Left colon (tissue), 2 donors: ENCODE results near the gene PADI1. TPM values are rescaled to one million over a fixed set of nuclear protein-coding genes. Genes with fewer than 3 reads are reported as not detected.

Experiments used
- ATAC-seq: fragments of 200-7000 bp; cut with Tn5 transposase; one replicate; pipeline ENCODE4 v1.9.1; 2020; ENCODE audit warnings: mild to moderate bottlenecking, moderate library complexity
- DNase-seq, 2 donors: peaks; one replicate each; pipeline ENCODE4 v3.0.0-alpha.2; 2020
- intact Hi-C, 2 donors: fragments of 100-400 bp; cut with DNase I in 1 of 2; cut with micrococcal nuclease in 1 of 2; formaldehyde crosslinking; loops; one replicate each; pipeline versions ENCODE4 v1.11.2 to v1.14.0; 2022; cut with DNase I, micrococcal nuclease
- total RNA-seq, 2 donors: library from RNA; stranded (reverse); fragmentation: NEBNext Ultra II Directional; extraction: Animal tissue kit (Norgen Biotek cat#: 25700); gene quantifications; one replicate each; pipeline ENCODE4 v1.2.1, GENCODE V29; 2021
- donor health status: DM: no; HTN: no; CAD: no.
- donor health status: DM: yes; HTN: yes; CAD: no.

PADI1 gene
- total RNA-seq, 2 donors from 2014 or later, result 0.27 to 0.47 TPM

DNA sequence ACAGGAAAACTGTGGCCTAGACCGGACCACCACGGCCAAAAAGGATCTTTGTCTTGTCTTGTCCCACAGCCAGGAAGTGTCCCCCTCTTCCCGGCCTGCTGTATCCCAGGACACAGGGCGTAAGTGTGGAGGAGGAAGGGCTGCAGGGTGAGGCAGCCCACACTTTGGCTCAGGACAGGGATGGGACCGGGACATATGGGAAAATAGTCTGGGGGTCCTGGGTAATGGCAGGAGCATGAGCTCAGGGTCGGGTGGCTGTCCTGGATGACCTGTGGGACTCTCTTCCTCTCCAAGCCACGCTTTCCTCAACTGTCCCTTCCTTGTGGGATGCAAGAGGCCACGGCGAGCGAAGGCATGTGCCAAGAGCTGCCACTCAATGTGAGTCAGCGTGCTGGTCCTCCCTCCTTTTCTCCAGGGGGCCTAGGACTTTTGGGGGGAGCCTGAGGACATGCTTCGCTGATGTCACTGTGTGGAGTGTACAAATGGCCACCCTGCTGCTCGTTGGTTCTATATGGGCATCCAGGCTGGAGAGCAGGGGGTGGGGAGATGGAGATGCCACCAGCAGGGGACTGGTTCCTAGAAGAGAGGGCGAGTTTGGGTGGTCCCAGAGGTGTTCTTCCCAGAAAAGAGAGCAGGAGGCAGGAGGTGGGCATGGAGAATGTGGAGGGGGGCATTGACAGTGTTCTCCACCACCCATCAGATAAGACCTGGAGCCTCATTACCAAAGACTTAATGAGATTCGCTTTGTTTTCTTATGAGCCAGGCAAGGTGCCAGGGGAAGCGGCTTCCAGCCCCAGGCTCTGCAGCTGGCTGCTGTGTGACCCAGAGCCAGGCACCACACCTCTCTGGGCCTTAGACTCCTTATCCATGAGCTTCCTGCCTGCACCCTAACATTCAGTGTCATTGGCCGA lies 11.5 kb upstream of the PADI1 start:
- intact Hi-C loops, result no loop called here
- DNase-seq (no peak), ATAC-seq (no peak)

DNA sequence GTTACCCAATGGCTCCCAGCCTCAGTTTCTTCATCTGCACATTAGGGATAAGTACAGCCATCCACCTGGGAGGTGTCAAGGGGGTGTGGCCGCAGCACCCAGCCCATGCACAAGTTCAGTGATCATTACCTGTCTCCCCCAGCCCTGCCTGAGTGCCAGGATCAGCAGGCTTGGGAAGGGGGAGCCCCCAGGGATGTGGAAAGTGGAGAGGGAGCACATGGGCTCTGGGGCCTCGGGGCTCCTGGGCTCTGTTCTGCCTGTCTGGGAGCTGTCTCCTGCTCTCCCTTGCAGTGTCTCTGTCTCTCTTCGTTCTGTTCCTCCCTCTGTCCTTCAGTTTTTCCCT lies 10.8 kb upstream of the PADI1 start:
- intact Hi-C loops, result no loop called here
- ATAC-seq (no peak), DNase-seq (no peak)

DNA sequence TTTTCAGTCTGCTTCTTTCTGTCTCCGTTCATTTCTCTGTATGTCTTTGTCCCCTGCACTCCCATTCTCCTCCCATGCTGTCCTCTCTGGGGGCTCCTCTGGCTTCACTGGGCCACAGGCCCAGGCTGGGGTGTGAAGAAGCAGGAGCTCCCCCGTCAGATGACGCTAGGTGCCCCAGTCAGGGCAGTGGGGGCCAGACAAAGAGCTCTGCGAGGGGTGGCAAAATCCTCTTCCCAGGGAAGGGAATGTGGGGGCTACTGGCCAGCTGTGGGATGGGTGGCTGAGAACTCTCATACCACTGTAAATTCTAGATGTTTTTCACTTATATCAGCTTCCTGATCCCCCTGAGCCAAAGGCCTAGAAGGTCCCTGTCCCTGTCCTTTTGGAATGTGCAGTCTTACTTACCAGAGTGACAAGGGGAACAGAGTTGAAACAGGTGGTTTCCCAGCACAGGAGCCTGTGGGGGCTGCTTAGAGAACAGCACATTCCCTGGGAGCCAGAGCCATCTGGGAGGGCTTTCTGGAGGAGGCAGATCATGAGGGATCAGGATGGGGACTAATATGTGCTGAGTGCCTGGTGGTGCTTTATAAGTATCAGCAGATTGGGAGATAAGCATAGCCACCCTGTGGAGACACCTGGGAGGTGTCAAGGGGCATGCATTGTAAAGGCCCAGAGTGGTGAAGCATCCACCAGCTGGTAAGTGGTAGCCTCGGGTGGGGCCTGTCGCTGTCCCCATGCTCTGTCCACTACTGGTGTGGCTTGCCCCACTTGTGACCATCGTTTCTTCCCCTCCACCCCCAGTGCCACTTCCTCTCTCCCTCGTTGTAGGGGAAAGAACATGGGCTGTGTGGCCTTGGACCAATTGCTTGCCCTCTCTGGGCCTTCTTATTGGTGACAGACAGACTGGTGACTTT lies 10.1 kb upstream of the PADI1 start:
- no peak for ATAC-seq
- intact Hi-C loops, result no loop called here
- no peak for DNase-seq

DNA sequence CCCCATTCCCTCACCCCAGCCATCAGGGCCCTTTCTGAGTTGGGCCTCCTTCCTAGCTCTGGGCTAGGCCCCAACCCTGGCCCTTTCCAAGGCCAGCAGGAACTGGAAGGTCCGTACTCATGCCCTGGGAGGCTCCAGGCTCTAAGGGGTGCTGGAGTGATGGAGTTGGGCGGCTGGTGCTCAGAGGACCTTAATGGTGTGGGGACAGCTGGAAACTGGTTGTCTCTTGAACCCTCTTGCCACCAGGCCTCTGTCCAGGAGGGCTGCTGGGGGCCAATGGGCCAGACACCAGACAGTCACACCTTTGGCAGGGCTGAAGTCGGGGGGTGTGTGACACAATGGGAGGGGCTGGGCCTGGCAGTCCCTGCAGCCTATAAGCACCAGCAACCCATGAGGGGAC lies 9.2 kb upstream of the PADI1 start:
- no peak for DNase-seq
- intact Hi-C loops, result no loop called here
- no peak for ATAC-seq

DNA sequence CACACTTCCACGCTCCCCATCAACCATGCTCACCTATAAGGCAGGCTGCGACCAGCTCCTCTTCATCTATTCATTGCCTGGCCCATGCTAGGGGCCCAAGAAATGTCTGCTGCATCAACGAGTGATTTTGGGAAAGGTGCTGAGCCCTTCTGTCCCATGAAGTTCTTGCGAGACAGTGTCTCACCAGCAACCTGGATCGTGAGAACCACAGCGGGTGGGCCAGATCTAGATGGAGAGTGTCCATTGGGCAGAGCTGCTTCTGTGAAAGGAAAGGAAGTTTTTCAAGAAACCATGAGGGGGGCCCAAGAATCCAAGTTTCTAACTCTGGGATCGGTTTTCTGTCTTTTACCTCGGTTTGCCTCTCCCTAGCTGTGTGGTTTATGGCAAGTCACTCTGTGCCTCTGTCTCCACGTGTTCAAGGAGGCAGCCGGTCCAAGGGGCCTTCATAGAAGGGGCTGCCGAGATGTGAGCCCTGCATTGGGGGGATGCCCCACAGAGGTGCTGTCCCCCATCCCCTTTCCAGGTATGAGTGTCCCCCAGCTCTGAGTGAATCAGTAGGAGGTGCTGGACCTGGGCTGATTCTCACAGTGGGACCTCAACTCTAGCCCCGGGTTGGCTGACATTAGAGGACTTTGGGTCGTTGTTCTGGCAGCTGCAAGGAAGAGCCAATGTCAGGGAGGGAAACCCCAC lies 8.3 kb upstream of the PADI1 start:
- ATAC-seq (no peak), DNase-seq (no peak)
- intact Hi-C loops, result no loop called here

DNA sequence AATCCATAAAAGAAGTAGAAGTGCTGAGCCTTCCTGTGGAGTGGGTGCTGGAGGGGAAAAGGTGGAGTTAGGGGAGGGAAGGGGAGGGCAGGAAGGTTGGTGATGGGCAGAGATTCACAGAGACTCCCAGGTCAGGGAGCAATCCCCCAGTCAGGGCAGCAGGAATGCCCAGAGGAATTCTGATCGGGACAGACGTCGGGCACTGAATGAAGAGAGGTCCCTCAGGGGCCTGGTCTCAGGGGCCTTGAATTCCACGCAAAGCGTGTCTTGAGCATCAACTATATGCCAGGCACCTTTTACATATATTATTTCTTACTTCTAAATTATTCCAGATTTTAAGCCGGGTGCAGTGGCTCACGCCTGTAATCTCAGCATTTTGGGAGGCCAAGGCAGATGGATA lies 7.2 kb upstream of the PADI1 start:
- intact Hi-C loops, result no loop called here
- ATAC-seq (no peak), DNase-seq (no peak)

DNA sequence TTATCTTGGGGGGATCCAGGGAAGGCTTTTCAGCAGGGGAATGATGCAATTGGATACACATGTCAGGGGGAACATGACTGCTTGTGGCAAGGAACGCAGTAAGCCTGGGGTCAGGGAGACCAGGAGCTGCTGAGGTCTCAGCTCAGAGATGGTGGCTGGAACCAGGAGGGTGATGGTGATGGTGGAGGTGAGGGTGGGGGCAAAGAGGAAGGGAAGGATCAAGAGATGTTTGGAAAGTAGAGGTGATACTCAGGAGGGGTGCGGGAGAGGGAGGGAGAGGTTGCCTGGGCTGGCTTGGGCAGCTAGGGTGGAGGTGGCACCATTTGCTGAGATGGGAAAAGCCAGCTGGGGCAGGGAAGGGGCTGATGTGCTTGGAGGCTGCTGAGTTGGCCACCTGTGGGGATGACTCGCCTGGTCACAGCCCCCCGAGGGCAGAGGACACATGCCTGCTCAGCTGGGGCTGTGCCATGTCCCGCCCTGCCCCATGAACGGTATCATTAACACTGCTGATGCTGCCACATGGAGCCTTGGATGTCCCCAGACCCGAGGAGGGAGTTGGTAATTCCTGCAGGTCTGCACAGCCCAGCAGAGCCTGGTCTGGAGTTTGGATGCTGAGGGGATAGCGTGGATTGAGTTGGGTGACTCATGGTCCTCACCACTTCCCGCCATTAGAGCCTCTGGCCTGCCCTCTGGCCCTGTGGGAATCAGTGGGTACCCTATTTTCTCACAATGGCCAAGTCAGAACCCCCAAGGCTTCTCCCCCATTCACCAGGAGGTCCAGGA lies 6.3 kb upstream of the PADI1 start:
- DNase-seq (no peak), ATAC-seq (no peak)
- intact Hi-C loops, result no loop called here

DNA sequence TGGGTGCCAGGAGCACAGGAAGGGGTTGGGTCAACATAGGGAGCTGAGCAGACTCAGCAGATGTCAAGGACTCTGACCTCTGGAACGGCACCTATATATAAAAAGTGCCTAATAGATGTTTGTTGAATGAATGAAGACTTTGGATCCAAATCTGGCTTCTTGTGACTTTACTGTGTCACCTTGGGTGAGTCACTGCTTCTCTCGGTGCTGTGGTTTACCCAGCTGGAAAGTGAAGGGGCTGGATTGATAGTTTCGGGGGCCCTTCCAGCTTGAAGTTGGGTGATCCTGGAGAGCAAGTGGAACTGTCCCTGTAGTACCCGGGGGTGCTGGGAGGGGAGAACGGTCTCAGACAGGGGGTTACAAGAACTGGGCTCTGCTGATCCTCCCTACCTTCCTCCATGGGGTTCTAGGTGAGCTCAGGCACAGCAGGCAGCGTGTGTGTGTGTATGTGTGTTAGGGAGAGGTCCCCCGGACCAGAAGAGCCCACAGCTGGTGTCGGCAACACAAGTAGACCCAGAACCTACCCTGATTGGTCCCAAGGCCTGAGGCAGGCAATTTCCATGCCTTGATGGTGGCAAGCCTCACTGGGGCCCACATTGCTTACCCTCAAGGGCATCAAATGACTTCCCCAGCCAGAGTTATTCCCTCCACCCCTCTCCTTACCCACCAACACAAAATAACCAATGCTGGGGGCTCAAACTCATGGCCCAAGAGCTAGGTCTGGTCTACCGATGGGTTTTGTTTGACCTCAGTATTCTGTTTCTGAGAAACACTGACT lies 5.5 kb upstream of the PADI1 start:
- ATAC-seq, result no peak
- intact Hi-C loops, result no loop called here
- no peak for DNase-seq

DNA sequence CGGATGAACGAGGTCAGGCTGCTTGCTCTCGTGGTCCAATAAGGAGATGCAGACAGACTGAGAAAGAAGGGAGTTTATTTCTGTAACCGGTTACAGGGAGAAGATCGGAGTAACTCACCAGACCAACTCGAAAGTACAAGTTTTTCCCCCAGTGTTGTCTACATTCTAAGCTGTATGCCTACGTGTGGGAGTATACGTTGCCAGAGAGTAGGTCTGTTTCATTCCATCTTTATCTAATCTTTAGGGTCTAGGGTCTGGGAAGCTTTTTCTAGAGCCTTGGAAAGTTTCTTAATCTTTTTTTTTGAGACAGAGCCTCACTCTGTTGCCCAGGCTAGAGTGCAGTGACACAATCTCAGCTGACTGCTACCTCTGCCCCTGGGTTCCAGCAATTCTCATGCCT lies 4.7 kb upstream of the PADI1 start:
- ATAC-seq (no peak), DNase-seq (no peak)
- intact Hi-C loops, result no loop called here

DNA sequence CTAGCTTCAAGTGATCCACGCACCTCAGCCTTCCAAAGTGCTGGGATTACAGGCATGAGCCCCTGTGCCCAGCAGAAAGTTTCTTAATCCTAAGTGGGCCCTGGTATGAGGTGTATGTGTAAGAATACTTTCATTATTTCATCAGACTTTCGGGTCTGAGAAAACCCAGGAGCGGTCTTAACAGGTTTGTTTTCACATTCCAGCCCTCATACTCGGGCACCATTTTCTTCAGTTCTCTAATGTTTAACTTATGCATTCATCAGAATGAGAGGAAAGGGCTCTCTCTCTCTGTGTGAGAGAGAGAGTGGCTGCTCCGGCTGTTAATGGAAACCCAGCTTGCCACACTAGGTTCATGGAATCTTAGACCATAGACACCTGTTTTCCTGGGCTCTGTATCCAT lies 4.2 kb upstream of the PADI1 start:
- DNase-seq (no peak), ATAC-seq (no peak)
- intact Hi-C loops, result no loop called here

DNA sequence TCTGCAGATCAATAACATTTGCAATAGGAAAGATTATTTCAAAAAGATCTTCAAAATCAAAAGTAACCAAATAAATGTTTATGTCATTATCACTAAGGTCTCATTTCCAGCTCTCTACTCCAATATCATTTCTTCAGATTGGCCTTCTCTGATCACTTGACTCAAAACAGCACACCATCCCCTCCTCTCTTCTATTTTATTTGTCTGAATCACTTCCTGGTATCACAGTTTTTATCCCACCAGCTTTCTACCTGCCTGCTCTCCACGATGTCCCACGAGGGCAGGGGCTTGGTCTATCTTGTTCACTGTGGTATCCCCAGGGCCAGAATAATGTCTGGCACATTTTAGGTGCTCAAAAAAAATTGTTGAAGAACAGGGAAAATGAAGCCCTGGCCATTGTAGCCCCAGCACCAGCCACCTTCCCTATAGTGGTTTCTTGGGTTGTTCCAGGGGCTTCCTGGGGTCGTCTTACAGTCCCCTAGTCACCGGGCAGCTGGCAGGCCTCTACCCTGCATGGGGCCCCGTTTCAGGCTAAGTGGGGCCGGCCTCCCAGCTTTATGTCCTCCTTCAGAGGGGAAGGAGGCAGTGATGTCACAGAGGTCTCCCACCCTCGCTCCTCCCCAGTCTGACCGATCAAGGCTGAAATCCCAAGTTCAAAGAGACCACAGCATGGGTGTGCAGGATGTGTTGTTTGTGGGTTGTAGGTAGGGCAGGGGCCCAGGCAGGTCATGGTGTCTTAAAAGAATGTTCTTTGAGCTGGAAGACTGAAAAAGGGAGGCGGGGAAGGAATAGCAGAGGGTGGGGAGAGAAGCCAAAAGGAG lies 3.5 kb upstream of the PADI1 start:
- ATAC-seq, result no peak
- DNase-seq, result no peak

DNA sequence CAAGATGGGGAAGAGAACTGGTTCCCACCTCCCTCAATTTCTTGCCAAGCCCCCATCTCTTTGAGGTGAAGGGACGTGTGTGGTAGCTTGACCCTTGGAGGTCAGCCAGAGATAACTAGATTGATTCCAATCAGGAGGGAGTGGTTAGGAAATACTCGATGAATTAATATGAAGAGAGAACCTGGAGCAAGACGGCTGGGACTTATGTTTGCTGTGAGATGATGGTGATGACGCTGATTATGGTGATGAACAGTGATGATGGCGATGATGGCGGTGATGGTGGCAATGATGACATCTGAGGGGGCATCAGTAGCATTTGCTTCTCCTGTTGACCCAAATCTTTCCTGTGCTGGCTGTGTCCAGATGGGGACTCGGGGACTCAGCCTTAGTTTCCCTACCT lies 724 bp downstream of the PADI1 start:
- intact Hi-C loops, result no loop called here
- ATAC-seq (no peak), DNase-seq (no peak)

More for the DNA sequence above, 3.5 kb upstream of the PADI1 start:
- intact Hi-C loops, result no loop called here

DNA sequence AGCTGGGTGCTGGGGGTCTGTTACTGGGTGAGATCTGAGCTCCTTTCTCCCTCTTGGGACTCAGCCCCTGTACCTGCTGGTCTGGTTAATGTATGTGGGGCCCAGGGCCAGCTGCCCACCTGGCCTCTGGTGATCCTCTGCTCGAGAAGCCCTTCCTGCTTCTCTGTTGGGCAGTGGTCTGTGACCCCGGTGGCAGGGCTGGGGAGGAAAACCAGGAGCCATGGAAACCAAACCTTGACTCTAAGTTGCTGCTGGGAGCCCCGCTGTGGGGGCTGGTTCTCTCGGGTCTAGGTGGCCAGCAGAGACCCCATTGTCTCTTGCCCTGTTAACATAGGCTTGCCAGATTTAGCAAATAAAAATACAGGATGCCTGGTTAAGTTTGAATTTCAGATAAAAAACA lies 1.3 kb downstream of the PADI1 start:
- intact Hi-C loops, result no loop called here
- ATAC-seq, result no peak
- DNase-seq, result no peak

DNA sequence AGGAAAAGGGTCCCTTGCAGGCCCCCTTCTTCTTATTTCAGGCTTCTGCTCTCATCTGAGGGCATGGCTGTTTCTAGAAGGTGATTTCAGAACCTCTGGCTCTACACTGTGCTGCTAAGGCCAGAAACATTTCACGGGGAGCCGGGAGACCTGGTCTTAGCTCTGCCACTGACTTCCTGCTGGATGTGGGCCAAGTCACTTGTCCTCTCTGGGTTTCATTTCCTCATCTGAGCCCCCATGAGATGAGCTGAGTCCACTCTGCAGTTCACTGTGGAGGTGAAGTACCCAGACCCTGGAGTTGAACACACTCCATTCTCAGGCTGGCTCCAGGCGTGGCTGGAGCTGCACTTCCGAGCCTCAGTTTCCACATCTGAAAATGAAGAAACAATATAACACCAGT lies 2.1 kb downstream of the PADI1 start:
- intact Hi-C loops, result no loop called here
- DNase-seq (peak; percentile 55 to 68), ATAC-seq (peak; percentile 60)

DNA sequence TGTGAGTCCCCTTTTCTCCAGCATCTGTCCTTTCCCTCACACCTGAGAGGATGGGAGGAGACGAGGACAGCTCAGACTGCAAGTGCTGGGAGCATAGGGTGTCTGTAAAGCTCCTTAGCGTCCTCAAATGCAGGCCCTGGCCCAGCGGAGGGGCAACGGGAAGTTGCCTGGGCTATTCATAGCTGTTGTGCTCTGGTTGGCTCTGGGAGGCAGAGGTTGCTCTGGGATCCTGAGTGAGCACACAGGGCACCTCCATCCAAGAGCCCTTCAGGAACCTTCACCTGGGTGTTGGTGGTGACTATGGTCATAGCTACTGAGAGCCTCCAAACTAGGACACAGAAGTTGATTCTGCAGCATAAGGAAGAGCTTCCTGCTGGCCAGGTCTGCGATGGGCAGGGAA lies 2.6 kb downstream of the PADI1 start:
- DNase-seq (no peak), ATAC-seq (no peak)
- intact Hi-C loops, result no loop called here

DNA sequence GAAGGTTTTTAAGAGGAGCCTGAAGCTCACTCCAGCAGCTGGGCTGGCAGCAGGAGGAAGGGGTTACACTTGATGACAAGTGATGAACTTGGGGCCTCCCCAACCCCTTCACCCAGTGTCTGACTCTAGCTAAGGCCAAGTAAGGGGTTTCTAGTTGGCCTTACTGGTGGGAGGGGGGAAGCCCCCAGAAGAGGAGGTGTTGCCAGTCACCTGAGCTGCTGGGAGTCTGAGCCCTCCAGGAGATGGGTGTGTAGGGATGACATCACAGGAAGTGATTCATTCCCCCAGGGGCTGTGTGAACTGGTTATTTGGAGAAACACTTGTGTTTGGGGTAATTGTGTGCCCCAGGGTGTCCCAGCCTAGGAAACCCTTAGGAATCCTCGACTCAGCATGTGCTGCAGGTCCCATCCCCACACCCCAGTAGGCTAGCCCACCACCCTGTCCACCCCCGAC lies 3.1 kb downstream of the PADI1 start:
- DNase-seq (no peak), ATAC-seq (no peak)
- intact Hi-C loops, result no loop called here

DNA sequence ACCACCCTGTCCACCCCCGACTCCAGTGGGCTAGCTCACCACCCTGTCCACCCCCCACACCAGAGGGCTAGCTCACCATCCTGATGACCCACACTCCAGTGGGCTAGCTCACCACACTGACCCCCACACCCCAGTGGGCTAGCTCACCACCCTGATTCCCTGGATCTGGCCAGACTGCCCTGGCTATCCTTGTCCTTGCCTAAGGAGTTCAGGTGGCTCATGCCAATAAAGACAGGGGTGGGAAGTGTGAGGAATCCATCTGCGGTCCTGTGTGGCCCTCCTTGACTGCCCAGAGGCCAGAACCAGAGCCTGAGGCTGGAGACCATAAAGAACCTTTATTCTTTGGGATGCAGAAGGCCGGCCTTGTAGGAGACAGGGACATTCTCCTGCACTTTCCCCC lies 3.6 kb downstream of the PADI1 start:
- DNase-seq (no peak), ATAC-seq (no peak)
- intact Hi-C loops, result no loop called here
